Liver (tissue), 9 donors: Measurements from ENCODE around the gene FRMD4A. TPM values are rescaled to one million over a fixed set of nuclear protein-coding genes. Genes with fewer than 3 reads are reported as not detected.

Source experiments
- DNase-seq: peaks from one replicate; pipeline ENCODE4 v3.0.0-alpha.2; 2017; ENCODE audit warnings: low spot score
- H3K27ac ChIP-seq, 2 donors: one replicate each; pipeline ENCODE4 v1.7.0; 2013; ENCODE audit warnings: inconsistent platforms in 2 of 2, low read length in 2 of 2, control low read depth in 1 of 2, low read depth in 1 of 2, mild to moderate bottlenecking in 1 of 2
- H3K27me3 ChIP-seq, 4 donors: one replicate each; pipeline versions ENCODE4 v1.6.1 to v1.7.0; 2013; ENCODE audit warnings: low read length in 3 of 4, inconsistent platforms in 1 of 4, mild to moderate bottlenecking in 1 of 4, moderate library complexity in 1 of 4; ENCODE audit not compliant: control insufficient read depth in 4 of 4, insufficient read depth in 4 of 4
- H3K36me3 ChIP-seq, 4 donors: one replicate each; pipeline versions ENCODE4 v1.6.1 to v1.7.0; 2013; ENCODE audit warnings: low read length in 3 of 4, mild to moderate bottlenecking in 3 of 4, low read depth in 1 of 4, moderate library complexity in 1 of 4; ENCODE audit not compliant: control insufficient read depth in 4 of 4, insufficient read depth in 3 of 4
- H3K4me1 ChIP-seq, 4 donors: one replicate each; pipeline versions ENCODE4 v1.6.1 to v1.7.0; 2013; ENCODE audit warnings: low read length in 3 of 4, mild to moderate bottlenecking in 3 of 4, moderate library complexity in 1 of 4; ENCODE audit not compliant: control insufficient read depth in 4 of 4, insufficient read depth in 4 of 4
- H3K4me3 ChIP-seq, 3 donors: one replicate each; pipeline versions ENCODE4 v1.6.1 to v1.7.0; 2013; ENCODE audit warnings: low read length in 3 of 3, control low read depth in 1 of 3, low read depth in 1 of 3, mild to moderate bottlenecking in 1 of 3
- H3K9ac ChIP-seq, 2 donors: one replicate each; pipeline ENCODE4 v1.7.0; 2013; ENCODE audit warnings: low read length in 2 of 2, mild to moderate bottlenecking in 2 of 2, moderate library complexity in 2 of 2, control low read depth in 1 of 2, low read depth in 1 of 2
- H3K9me3 ChIP-seq, 4 donors: one replicate each; pipeline versions ENCODE4 v1.6.1 to v1.7.0; 2013; ENCODE audit warnings: low read length in 3 of 4; ENCODE audit not compliant: control insufficient read depth in 4 of 4
- ATF3 ChIP-seq: IDR thresholded peaks from 2 replicates; pipeline ENCODE4 v1.6.1; 2016; ENCODE audit warnings: antibody characterized with exemption
- CTCF ChIP-seq: fragments of 150-350 bp; IDR thresholded peaks from 2 replicates; pipeline ENCODE4 v1.5.1; 2017; ENCODE audit warnings: improper control_type of control experiment, low read depth, low read length; ENCODE audit not compliant: missing input control
- FOXA1 ChIP-seq: IDR thresholded peaks from 2 replicates; pipeline ENCODE4 v1.6.1; 2016; ENCODE audit warnings: antibody characterized with exemption
- FOXA2 ChIP-seq: IDR thresholded peaks from 2 replicates; pipeline ENCODE4 v1.6.1; 2016; ENCODE audit warnings: antibody characterized with exemption
- GABPA ChIP-seq, 2 donors: IDR thresholded peaks in 1 of 2; conservative IDR thresholded peaks in 1 of 2; 2 replicates each; pipeline ENCODE4 v1.6.1; 2016; ENCODE audit warnings: antibody characterized with exemption in 2 of 2, mild to moderate bottlenecking in 1 of 2, moderate library complexity in 1 of 2
- HNF4A ChIP-seq, 2 donors: conservative IDR thresholded peaks; 2 replicates each; pipeline ENCODE4 v1.6.1; 2016; ENCODE audit warnings: antibody characterized with exemption in 2 of 2, mild to moderate bottlenecking in 2 of 2
- HNF4G ChIP-seq: IDR thresholded peaks from 2 replicates; pipeline ENCODE4 v1.6.1; 2016; ENCODE audit warnings: antibody characterized with exemption
- JUND ChIP-seq, 2 donors: IDR thresholded peaks; 2 replicates each; pipeline ENCODE4 v1.6.1; 2016; ENCODE audit warnings: antibody characterized with exemption in 2 of 2
- MAX ChIP-seq: IDR thresholded peaks from 2 replicates; pipeline ENCODE4 v1.6.1; 2016; ENCODE audit warnings: antibody characterized with exemption
- NR2F2 ChIP-seq: IDR thresholded peaks from 2 replicates; pipeline ENCODE4 v1.6.1; 2016; ENCODE audit warnings: antibody characterized with exemption
- RAD21 ChIP-seq, 2 donors: IDR thresholded peaks; 2 replicates each; pipeline ENCODE4 v1.6.1; 2016; ENCODE audit warnings: antibody characterized with exemption in 2 of 2, mild to moderate bottlenecking in 2 of 2
- RXRA ChIP-seq, 2 donors: IDR thresholded peaks; 2 replicates each; pipeline ENCODE4 v1.6.1; 2017 to 2018; ENCODE audit warnings: antibody characterized with exemption in 2 of 2, mild to moderate bottlenecking in 1 of 2
- TAF1 ChIP-seq: conservative IDR thresholded peaks from 2 replicates; pipeline ENCODE4 v1.6.1; 2016; ENCODE audit warnings: antibody characterized with exemption, mild to moderate bottlenecking
- YY1 ChIP-seq: IDR thresholded peaks from 2 replicates; pipeline ENCODE4 v1.6.1; 2016; ENCODE audit warnings: antibody characterized with exemption, mild to moderate bottlenecking
- WGBS: extraction: QIAGEN DNeasy Blood & Tissue Kit; methylation state at CpG from one replicate; pipeline ENCODE4 v1.1.7; 2013; 5-methylcytosine and 5-hydroxymethylcytosine counted together
- polyA plus RNA-seq, 2 donors: library from polyadenylated mRNA; stranded (reverse) in 1 of 2; unstranded in 1 of 2; fragments of 200-250 nt in 1 of 2; fragments of >200 nt in 1 of 2; fragmentation: Nextera tagmentation in 1 of 2; extraction: Ambion mirVana in 1 of 2; gene quantifications; one replicate each; pipeline versions ENCODE4 v1.2.1 to v1.2.3, GENCODE V29; 2013 to 2015
- total RNA-seq, 2 donors: library from RNA; depleted of rRNA; stranded (reverse); fragments of >200 nt; gene quantifications; one replicate each; pipeline ENCODE4 v1.2.3, GENCODE V29; 2014
- donor health status: healthy.
- donor health status: healthy.
- donor health status: healthy.
- donor health status: healthy.
- donor health status: healthy.

Gene FRMD4A
- total and polyA plus RNA-seq, 4 donors: 8.2 to 34.3 (median 13.1) TPM

- no peak overlapping the region for H3K4me3 ChIP-seq
- no peaks in the 10 kb centered on the region for H3K36me3 ChIP-seq
- H3K9me3 ChIP-seq: no peaks in the 10 kb centered on the region
- DNase-seq: no peak
- no peak overlapping the region for H3K9ac ChIP-seq
- TF ChIP-seq NR2F2: peak; percentile 20
- TF ChIP-seq YY1: no peak
- H3K27ac ChIP-seq: peak overlapping the region in 1 of 2 donors; percentile 12
- H3K4me1 ChIP-seq: peaks cover 0 to under 1% (median 0%) of the 10 kb centered on the region in 4 donors
- peaks cover 0 to 4% (median 0%) of the 10 kb centered on the region in 4 donors for H3K27me3 ChIP-seq
- 81% methylated on average over 8 of the region's 8 CpGs for WGBS
Measured at GRCh38 chr10:13801156-13801906, 529.4 kb downstream of the FRMD4A start.

GRCh38 chr10:13797164-13797563, 533.6 kb downstream of the FRMD4A start:
- Histone ChIP-seq H3K36me3 (no peaks in the 10 kb centered on the region), H3K27ac (no peak overlapping the region), H3K4me3 (no peak overlapping the region), H3K4me1 (peaks cover 0 to 5% (median under 1%) of the 10 kb centered on the region in 4 donors), H3K27me3 (peaks cover 0 to 4% (median 0%) of the 10 kb centered on the region in 4 donors), H3K9ac (no peak overlapping the region), H3K9me3 (no peaks in the 10 kb centered on the region)
- no peak for TF ChIP-seq ATF3
- TF ChIP-seq HNF4A (conservative IDR thresholded peaks at IDR 0.05): no peak
- TF ChIP-seq CTCF: no peak
- no peak for TF ChIP-seq MAX
- no peak for TF ChIP-seq FOXA2
- no peak for TF ChIP-seq RXRA (IDR thresholded peaks at IDR 0.05)
- TF ChIP-seq JUND (IDR thresholded peaks at IDR 0.05): no peak
- no peak for TF ChIP-seq NR2F2
- no peak for TF ChIP-seq TAF1
- TF ChIP-seq YY1: no peak
- no peak for TF ChIP-seq RAD21 (IDR thresholded peaks at IDR 0.05)
- TF ChIP-seq FOXA1: no peak
- no peak for TF ChIP-seq GABPA (IDR thresholded peaks at IDR 0.05 in 1 of 2, conservative IDR thresholded peaks at IDR 0.05 in 1 of 2)
- 92% methylated on average over 9 of the region's 9 CpGs for WGBS
- no peak for DNase-seq

GRCh38 chr10:13795653-13796555, 534.8 kb downstream of the FRMD4A start:
- TF ChIP-seq YY1 (no peak), ATF3 (no peak), TAF1 (no peak), HNF4G (no peak)
- H3K27me3 ChIP-seq: peaks cover 0 to 4% (median 0%) of the 10 kb centered on the region in 4 donors
- no peaks in the 10 kb centered on the region for H3K9me3 ChIP-seq
- DNase-seq: no peak
- H3K27ac ChIP-seq: no peak overlapping the region
- H3K36me3 ChIP-seq: no peaks in the 10 kb centered on the region
- H3K4me1 ChIP-seq: peaks cover 0 to 5% (median 2%) of the 10 kb centered on the region in 4 donors
- no peak overlapping the region for H3K4me3 ChIP-seq
- 37% methylated on average over 9 of the region's 9 CpGs for WGBS
- no peak overlapping the region for H3K9ac ChIP-seq
